IPS-15b (cell line): ENCODE measurements around the gene TRIM40.

Experiments
- H3K27me3 ChIP-seq: one replicate; pipeline ENCODE4 v1.6.1; 2013; ENCODE audit warnings: low read length; ENCODE audit not compliant: control insufficient read depth, insufficient read depth
- H3K36me3 ChIP-seq: one replicate; pipeline ENCODE4 v1.6.1; 2013; ENCODE audit warnings: low read length; ENCODE audit not compliant: control insufficient read depth, insufficient read depth
- H3K4me1 ChIP-seq: one replicate; pipeline ENCODE4 v1.6.1; 2013; ENCODE audit warnings: mild to moderate bottlenecking, low read length; ENCODE audit not compliant: control insufficient read depth, insufficient read depth
- H3K4me3 ChIP-seq: one replicate; pipeline ENCODE4 v1.5.1; 2013; ENCODE audit warnings: low read depth, low read length
- H3K9ac ChIP-seq: one replicate; pipeline ENCODE4 v1.6.1; 2013; ENCODE audit warnings: low read depth, mild to moderate bottlenecking, low read length
- H3K9me3 ChIP-seq: one replicate; pipeline ENCODE4 v1.6.1; 2013; ENCODE audit warnings: mild to moderate bottlenecking, low read length; ENCODE audit not compliant: control insufficient read depth, insufficient read depth

Gene TRIM40

DNA sequence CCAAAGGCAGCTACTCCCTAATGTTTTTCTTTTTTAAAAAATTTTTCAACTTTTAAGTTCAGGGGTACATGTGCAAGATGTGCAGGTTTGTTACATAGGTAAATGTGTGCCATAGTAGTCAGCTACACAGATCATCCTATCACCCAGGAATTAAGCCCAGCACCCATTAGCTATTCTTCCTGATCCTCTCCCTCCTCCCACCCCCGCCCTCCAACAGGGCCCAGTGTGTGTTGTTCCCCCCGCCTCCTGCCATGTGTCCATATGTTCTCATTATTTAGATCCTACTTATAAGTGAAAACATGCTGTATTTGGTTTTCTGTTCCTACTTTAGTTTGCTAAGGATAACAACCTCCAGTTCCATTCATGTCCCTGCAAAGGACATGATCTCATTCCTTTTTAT, 39.8 kb downstream of the TRIM40 start:
- Histone ChIP-seq H3K36me3 (no peaks in the 10 kb centered on the region), H3K9ac (no peak overlapping the region), H3K27me3 (peaks cover 38% of the 10 kb centered on the region), H3K9me3 (no peaks in the 10 kb centered on the region), H3K4me1 (no peaks in the 10 kb centered on the region), H3K4me3 (no peak overlapping the region)

DNA sequence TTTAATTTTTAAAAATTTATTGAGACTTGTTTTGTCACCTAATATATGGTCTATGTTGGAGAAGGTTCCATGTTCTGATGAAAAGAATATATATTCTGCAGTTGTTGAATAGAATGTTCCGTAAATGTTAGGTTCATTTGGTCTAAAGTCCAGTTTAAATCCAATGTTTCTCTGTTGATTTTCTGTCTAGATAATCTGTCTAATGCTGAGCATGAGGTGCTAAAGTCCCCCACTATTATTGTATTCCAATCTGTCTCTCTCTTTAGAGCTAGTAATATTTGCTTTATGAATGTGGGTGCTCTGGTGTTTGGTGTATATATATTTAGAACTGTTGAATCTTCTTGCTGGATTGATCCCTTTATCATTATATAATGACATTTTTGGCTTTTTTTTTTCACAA, 42.9 kb downstream of the TRIM40 start:
- Histone ChIP-seq H3K4me3 (no peak overlapping the region), H3K27me3 (peaks cover 11% of the 10 kb centered on the region), H3K4me1 (no peaks in the 10 kb centered on the region), H3K36me3 (no peaks in the 10 kb centered on the region), H3K9ac (no peak overlapping the region), H3K9me3 (no peaks in the 10 kb centered on the region)

DNA sequence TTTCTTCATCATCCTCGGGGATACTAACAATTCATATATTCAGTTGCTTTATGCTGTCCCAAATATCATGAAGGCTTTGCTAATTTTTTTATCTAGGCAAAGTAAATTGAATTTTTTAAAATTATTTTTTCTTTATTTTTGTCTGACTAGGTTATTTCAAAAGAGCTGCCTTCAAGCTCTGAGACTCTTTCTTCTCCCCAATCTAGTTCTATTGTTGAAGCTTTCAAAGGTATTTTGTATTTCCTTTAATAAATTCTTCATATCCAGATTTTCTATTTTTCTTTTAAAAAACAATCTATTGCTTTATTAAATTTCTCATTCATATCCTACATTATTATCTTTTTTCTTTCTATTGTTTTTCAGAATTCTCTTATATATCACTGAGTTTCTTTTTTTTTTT, 44.2 kb downstream of the TRIM40 start:
- Histone ChIP-seq H3K9me3 (no peaks in the 10 kb centered on the region), H3K4me1 (no peaks in the 10 kb centered on the region), H3K4me3 (no peak overlapping the region), H3K27me3 (peaks cover 9% of the 10 kb centered on the region), H3K9ac (no peak overlapping the region), H3K36me3 (peaks cover 2% of the 10 kb centered on the region)

DNA sequence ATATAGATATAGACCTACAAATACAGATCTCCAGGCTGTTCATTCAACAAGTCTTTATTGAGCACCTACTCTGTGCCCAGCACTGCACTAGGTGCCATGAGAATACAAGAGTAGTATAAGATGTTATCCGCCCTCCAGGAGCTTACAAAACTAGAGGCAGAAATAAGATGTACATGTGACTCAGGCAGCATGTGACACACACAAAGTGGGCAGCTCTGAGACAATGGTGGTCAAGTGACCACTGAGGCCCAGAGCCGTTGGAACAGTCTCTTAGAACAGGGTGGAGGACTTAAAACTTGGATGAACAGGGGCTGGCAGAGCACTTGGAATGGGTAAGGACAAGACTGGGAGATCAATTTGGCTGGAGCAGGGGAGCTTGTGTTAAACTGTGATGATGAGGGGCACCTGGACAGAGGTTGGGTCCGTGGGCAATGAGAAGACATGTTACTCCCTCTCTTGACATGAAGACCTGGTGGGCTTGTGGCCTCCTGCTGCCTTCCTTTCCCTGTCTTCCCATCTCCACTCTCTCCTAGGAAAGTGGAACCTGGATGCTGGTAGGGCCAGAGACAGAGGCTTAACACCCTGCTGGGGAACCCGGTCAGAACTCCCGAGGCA, 48.6 kb downstream of the TRIM40 start:
- no peaks in the 10 kb centered on the region for H3K27me3 ChIP-seq
- H3K36me3 ChIP-seq: peaks cover 31% of the 10 kb centered on the region
- no peak overlapping the region for H3K9ac ChIP-seq
- H3K4me1 ChIP-seq: no peaks in the 10 kb centered on the region
- no peaks in the 10 kb centered on the region for H3K9me3 ChIP-seq
- H3K4me3 ChIP-seq: no peak overlapping the region

DNA sequence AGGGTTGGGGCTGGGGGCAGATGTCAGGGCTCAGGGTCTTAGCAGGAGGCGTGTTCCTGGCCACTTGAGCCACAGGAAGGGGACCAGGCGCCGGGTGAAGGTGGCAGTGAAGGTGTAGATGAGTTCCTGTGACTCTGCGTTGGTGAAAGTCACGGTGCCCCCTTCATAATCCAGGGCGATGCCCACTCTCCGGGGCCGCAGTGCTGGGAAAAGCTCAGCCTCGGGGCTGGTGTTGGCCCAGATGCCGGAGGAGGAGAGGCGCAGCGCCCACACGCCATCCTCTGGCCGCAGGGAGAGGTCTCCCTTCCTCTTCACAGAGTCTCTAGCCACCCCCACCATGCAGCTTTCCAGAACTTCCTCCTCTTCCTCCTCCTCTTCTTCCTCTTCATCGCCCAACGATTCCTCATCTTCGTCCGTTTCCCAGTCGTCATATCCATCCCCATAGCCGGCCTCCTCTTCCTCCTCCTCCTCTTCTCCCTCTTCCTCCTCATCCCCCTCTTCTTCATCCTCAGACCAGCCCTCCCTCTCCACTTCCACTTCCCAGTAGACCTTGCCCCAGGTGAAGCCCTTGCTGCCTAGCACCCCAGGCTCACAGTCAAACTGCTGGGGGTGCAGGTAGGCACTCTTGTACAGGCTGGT, 50.0 kb downstream of the TRIM40 start:
- Histone ChIP-seq H3K36me3 (peaks cover 38% of the 10 kb centered on the region), H3K4me1 (no peaks in the 10 kb centered on the region), H3K9me3 (no peaks in the 10 kb centered on the region), H3K4me3 (no peak overlapping the region), H3K9ac (no peak overlapping the region), H3K27me3 (no peaks in the 10 kb centered on the region)

DNA sequence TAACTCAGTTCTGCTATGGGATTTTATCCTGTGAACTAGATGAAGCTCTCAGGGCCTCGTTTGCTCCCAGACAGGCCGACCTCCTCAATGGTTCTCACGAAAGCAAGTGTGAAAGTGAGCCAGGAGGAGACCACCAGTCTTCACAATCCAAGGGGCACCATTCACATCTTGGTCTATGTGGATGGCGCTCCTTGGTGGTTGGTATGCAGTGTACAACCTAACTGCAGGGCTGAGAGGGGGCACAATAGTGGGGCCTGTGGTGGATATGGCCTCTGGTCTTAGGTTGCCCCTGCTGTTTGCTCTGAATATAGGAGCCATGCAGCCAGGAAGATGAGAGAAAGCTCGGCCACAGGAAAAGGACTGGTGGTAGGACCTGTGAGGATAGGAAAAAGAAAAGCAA, 52.6 kb downstream of the TRIM40 start:
- Histone ChIP-seq H3K9me3 (no peaks in the 10 kb centered on the region), H3K27me3 (no peaks in the 10 kb centered on the region), H3K4me1 (no peaks in the 10 kb centered on the region), H3K9ac (no peak overlapping the region), H3K36me3 (peaks cover 38% of the 10 kb centered on the region), H3K4me3 (no peak overlapping the region)

DNA sequence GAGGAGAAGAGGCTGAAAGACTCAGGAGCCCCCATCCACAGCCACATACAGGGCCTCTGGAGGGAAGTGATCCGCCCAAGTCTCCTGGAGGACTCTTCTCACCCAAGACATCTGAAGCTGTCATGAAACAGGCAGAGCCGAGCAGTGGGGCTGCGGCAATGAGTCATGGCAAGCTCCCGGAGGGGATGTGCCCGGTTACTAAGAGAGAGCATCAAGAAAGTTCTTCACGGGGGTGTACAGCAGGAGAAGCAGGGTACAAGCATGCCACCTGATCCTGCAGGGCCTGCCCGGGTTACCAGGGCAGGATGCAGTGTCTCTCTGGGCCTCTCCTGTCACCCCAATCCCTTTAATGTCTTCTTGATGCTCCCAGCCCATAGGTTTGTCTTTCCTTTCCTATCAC, 56.1 kb downstream of the TRIM40 start:
- Histone ChIP-seq H3K27me3 (no peaks in the 10 kb centered on the region), H3K9me3 (no peaks in the 10 kb centered on the region), H3K4me3 (no peak overlapping the region), H3K4me1 (no peaks in the 10 kb centered on the region), H3K9ac (no peak overlapping the region), H3K36me3 (peaks cover 41% of the 10 kb centered on the region)

DNA sequence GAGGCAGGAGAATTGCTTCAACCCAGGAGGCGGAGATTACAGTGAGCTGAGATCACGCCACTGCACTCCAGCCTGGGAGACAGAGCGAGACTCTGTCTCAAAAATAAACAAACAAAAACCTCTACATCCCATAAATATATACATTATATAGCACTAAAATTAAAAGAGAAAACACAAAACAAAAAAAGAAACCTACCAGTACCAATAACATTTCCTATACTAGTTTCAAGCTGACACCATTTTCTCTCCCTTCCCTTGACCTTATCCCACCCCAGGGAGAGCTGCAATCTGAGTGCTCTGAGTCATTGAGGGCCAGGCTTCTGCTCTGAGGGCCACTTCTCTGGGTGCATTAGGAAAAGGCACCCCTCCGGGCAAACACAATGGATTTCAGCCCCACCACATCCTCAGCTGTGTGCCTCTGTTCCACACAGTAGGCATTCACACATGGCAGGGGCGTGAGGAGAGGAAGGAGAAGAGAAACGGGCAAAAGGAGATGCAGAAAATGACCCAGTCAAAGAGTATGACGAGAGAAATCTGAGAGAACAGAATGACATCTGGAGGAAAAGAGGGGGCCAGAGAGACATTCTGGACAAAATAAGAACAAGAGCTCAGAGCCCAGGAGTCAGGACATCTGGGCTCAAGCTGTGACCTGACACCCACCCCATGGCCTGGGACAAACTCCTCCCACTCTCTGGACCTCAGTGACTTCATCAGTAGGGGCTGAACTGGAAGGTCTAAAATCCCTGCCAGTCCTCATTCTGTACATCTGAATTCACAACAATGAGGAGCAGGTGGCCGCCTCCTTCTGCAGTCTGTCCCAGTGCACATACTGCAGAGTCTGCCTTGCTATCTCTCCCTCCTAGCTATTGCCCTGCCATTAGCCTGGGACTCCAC, 59.1 kb downstream of the TRIM40 start:
- Histone ChIP-seq H3K36me3 (peaks cover 35% of the 10 kb centered on the region), H3K9me3 (no peaks in the 10 kb centered on the region), H3K9ac (no peak overlapping the region), H3K4me1 (no peaks in the 10 kb centered on the region), H3K4me3 (no peak overlapping the region), H3K27me3 (no peaks in the 10 kb centered on the region)

DNA sequence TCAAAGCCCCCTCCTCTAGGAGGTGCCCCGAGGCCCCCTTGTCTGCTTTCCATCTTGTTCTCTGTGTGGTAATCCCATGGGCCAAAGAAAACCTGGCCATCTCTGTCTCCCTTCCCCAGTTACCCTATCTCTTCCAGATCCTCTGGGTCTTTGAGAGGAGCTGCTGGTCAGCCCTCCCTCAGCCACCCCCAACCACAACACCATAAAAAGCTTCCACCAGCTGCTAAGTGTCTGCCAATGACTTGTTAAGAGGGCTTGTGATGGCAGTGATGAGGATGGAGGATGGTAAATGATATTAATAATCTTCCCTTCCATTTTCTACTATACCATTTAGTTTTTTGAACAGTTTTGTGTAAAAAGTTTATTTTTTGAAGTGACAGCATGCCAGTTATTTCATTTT, 60.0 kb downstream of the TRIM40 start:
- H3K9me3 ChIP-seq: no peaks in the 10 kb centered on the region
- H3K27me3 ChIP-seq: no peaks in the 10 kb centered on the region
- H3K9ac ChIP-seq: no peak overlapping the region
- H3K4me3 ChIP-seq: no peak overlapping the region
- H3K36me3 ChIP-seq: peaks cover 40% of the 10 kb centered on the region
- peaks cover 2% of the 10 kb centered on the region for H3K4me1 ChIP-seq

DNA sequence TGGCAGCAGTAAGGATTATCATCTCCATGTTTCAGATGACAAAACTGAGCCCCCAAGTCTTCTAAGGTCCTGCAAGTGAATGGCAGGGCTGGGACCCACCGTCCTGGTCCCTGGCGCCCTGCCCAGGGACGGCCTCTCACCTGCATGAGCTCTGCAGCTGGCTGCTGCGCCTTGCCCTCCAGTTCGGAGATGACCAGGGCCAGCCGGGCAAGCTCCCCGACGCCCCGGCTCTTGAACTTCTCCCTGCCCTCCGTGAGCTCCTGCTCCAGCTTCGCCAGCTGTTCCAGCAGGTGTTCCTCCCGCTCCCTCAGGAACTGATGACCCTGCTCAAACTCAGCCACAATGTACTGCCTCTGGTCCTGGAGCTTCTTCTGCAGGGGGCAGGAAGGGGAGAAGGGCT, 60.4 kb downstream of the TRIM40 start:
- H3K4me1 ChIP-seq: peaks cover 5% of the 10 kb centered on the region

More for the DNA sequence above, 60.4 kb downstream of the TRIM40 start:
- peaks cover 40% of the 10 kb centered on the region for H3K36me3 ChIP-seq
- no peak overlapping the region for H3K4me3 ChIP-seq
- H3K9me3 ChIP-seq: no peaks in the 10 kb centered on the region
- no peaks in the 10 kb centered on the region for H3K27me3 ChIP-seq
- H3K9ac ChIP-seq: no peak overlapping the region
